Stimulated activated naive CD8-positive, alpha-beta T cell treated with anti-CD3 and anti-CD28 coated beads, Interleukin-15, Interleukin-2, amounts not matched to agents 100 ng/mL and 50 ng/mL, for 24 hours (primary cell): Measurements from ENCODE around the gene CGNL1.

Source experiments
- H3K27ac Mint-ChIP-seq: one replicate; pipeline ENCODE4 v1.8.0; 2021; ENCODE audit warnings: mild to moderate bottlenecking, mixed read lengths
- H3K27me3 Mint-ChIP-seq: one replicate; pipeline ENCODE4 v1.8.0; 2021; ENCODE audit warnings: mixed read lengths
- H3K36me3 Mint-ChIP-seq: one replicate; pipeline ENCODE4 v1.8.0; 2021; ENCODE audit warnings: low read depth, mixed read lengths
- H3K4me1 Mint-ChIP-seq: one replicate; pipeline ENCODE4 v1.8.0; 2021; ENCODE audit warnings: low read depth, mixed read lengths
- H3K4me3 Mint-ChIP-seq: one replicate; pipeline ENCODE4 v1.8.0; 2021; ENCODE audit warnings: mild to moderate bottlenecking, mixed read lengths
- H3K9me3 Mint-ChIP-seq: one replicate; pipeline ENCODE4 v1.8.0; 2021; ENCODE audit warnings: mixed read lengths

Gene CGNL1

GRCh38 chr15:57529748-57530147, 153.4 kb downstream of the CGNL1 start:
- Mint-ChIP-seq H3K4me3 (no peak overlapping the region), H3K27ac (no peak overlapping the region), H3K36me3 (no peaks in the 10 kb centered on the region), H3K27me3 (peaks cover 9% of the 10 kb centered on the region), H3K4me1 (no peaks in the 10 kb centered on the region), H3K9me3 (no peaks in the 10 kb centered on the region)

GRCh38 chr15:57532731-57533447, 156.6 kb downstream of the CGNL1 start:
- no peak overlapping the region for H3K27ac Mint-ChIP-seq
- H3K27me3 Mint-ChIP-seq: peaks cover 19% of the 10 kb centered on the region
- no peaks in the 10 kb centered on the region for H3K4me1 Mint-ChIP-seq
- peaks cover 14% of the 10 kb centered on the region for H3K9me3 Mint-ChIP-seq
- no peak overlapping the region for H3K4me3 Mint-ChIP-seq
- H3K36me3 Mint-ChIP-seq: no peaks in the 10 kb centered on the region

DNA sequence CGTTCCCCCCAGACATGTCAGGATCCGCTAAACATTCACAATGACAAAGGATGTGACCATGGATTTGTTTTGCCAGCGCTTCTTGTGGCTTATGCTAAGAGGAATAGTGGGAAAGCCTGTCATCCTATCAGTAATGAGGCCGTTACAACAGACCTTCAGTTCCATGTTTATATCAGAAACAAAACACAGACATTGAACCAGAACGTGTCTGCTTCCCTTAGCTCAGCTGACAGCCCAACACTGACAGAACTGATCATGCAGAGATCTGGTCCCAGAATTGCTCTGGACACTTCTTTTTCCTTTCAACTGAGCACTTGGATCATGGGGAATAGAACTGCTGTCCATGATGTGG, 157.1 kb downstream of the CGNL1 start:
- Mint-ChIP-seq H3K27me3 (peaks cover 19% of the 10 kb centered on the region), H3K36me3 (no peaks in the 10 kb centered on the region), H3K4me1 (no peaks in the 10 kb centered on the region), H3K27ac (no peak overlapping the region), H3K4me3 (no peak overlapping the region), H3K9me3 (peaks cover 14% of the 10 kb centered on the region)

- Mint-ChIP-seq H3K27me3 (peaks cover 19% of the 10 kb centered on the region), H3K36me3 (no peaks in the 10 kb centered on the region), H3K27ac (no peak overlapping the region), H3K9me3 (peaks cover 14% of the 10 kb centered on the region), H3K4me3 (no peak overlapping the region), H3K4me1 (no peaks in the 10 kb centered on the region)
Observed at GRCh38 chr15:57534281-57534680, 158.0 kb downstream of the CGNL1 start.

GRCh38 chr15:57537072-57537471, 160.8 kb downstream of the CGNL1 start:
- Mint-ChIP-seq H3K9me3 (peaks cover 14% of the 10 kb centered on the region), H3K27me3 (peaks cover 27% of the 10 kb centered on the region), H3K4me3 (no peak overlapping the region), H3K27ac (no peak overlapping the region), H3K36me3 (no peaks in the 10 kb centered on the region), H3K4me1 (peaks cover 6% of the 10 kb centered on the region)

- H3K27ac Mint-ChIP-seq: no peak overlapping the region
- H3K27me3 Mint-ChIP-seq: peaks cover 21% of the 10 kb centered on the region
- H3K4me1 Mint-ChIP-seq: peaks cover 6% of the 10 kb centered on the region
- no peak overlapping the region for H3K4me3 Mint-ChIP-seq
- H3K9me3 Mint-ChIP-seq: peaks cover 14% of the 10 kb centered on the region
- no peaks in the 10 kb centered on the region for H3K36me3 Mint-ChIP-seq
Observed at GRCh38 chr15:57537488-57538264, 161.4 kb downstream of the CGNL1 start.

GRCh38 chr15:57538265-57538529, 161.9 kb downstream of the CGNL1 start:
- Mint-ChIP-seq H3K27me3 (peaks cover 18% of the 10 kb centered on the region), H3K27ac (no peak overlapping the region), H3K9me3 (peaks cover 14% of the 10 kb centered on the region), H3K4me3 (no peak overlapping the region), H3K4me1 (peaks cover 6% of the 10 kb centered on the region), H3K36me3 (no peaks in the 10 kb centered on the region)

DNA sequence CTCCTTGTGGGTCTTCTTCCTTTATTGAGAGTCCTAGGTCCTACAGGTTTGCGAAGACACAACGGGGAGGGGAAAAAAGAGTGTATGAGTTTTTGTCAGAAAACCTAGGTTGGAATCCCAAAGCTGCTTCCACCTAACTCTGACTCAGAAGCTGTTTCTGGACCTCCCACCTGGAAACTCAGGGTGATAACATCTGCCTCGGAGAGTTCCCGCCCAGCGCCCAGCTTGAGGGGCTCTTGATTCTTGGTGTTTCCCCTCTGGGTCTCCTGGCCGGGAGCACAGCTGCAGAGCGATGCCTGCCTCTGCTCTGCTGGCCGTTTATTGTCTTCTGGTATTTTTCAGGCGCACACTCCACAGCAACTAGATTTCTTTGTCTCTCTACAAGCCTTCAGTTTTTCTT, 162.5 kb downstream of the CGNL1 start:
- peaks cover 14% of the 10 kb centered on the region for H3K9me3 Mint-ChIP-seq
- H3K4me3 Mint-ChIP-seq: no peak overlapping the region
- no peak overlapping the region for H3K27ac Mint-ChIP-seq
- H3K4me1 Mint-ChIP-seq: peaks cover 6% of the 10 kb centered on the region
- no peaks in the 10 kb centered on the region for H3K36me3 Mint-ChIP-seq
- peaks cover 18% of the 10 kb centered on the region for H3K27me3 Mint-ChIP-seq

- H3K9me3 Mint-ChIP-seq: peaks cover 14% of the 10 kb centered on the region
- no peak overlapping the region for H3K27ac Mint-ChIP-seq
- no peaks in the 10 kb centered on the region for H3K36me3 Mint-ChIP-seq
- peaks cover 6% of the 10 kb centered on the region for H3K4me1 Mint-ChIP-seq
- H3K27me3 Mint-ChIP-seq: peaks cover 16% of the 10 kb centered on the region
- no peak overlapping the region for H3K4me3 Mint-ChIP-seq
Observed at GRCh38 chr15:57540211-57540610, 163.9 kb downstream of the CGNL1 start.

- no peak overlapping the region for H3K27ac Mint-ChIP-seq
- no peaks in the 10 kb centered on the region for H3K36me3 Mint-ChIP-seq
- H3K4me1 Mint-ChIP-seq: peaks cover 6% of the 10 kb centered on the region
- peaks cover 9% of the 10 kb centered on the region for H3K9me3 Mint-ChIP-seq
- no peak overlapping the region for H3K4me3 Mint-ChIP-seq
- H3K27me3 Mint-ChIP-seq: peaks cover 11% of the 10 kb centered on the region
Observed at GRCh38 chr15:57540736-57541135, 164.4 kb downstream of the CGNL1 start.

GRCh38 chr15:57541271-57541670, 165.0 kb downstream of the CGNL1 start:
- peaks cover 8% of the 10 kb centered on the region for H3K27me3 Mint-ChIP-seq
- no peak overlapping the region for H3K27ac Mint-ChIP-seq
- peaks cover 6% of the 10 kb centered on the region for H3K4me1 Mint-ChIP-seq
- H3K4me3 Mint-ChIP-seq: no peak overlapping the region
- peaks cover 4% of the 10 kb centered on the region for H3K9me3 Mint-ChIP-seq
- no peaks in the 10 kb centered on the region for H3K36me3 Mint-ChIP-seq

DNA sequence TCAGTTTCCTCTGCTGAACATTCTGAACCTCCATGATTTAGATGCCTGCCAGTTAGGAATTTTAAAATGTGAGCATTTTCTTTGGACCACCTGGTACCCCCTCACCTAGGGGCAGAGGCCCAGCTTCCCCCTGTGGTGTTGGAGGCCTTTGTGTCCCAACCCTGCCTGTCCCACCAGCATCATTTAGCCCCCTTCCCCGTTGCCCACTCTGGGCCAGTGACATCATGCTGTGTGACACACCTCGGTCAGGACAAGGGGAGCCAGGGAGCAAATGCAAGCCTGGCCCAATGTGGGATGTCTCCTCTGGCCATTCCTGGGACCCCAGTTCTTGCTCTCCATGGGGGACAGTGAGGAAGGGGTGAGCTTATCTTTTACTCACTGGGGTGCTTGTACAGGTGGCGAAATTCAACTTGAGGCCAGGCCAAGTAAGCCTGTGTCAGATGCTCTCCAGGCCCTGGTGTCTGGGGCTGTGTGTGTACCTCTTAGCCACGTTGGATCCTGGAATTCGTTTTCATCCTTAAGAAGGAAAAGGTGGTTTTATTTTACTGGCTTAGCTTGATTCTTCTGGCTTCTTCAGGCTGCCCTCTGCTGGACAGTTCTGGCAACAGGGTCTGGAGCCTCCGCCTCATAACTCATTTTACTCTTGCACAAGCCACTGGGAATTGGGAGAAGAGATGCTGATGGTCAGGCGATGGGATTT, 165.7 kb downstream of the CGNL1 start:
- Mint-ChIP-seq H3K9me3 (no peaks in the 10 kb centered on the region), H3K27ac (no peak overlapping the region), H3K4me3 (no peak overlapping the region), H3K27me3 (peaks cover 8% of the 10 kb centered on the region), H3K4me1 (peaks cover 6% of the 10 kb centered on the region), H3K36me3 (no peaks in the 10 kb centered on the region)

DNA sequence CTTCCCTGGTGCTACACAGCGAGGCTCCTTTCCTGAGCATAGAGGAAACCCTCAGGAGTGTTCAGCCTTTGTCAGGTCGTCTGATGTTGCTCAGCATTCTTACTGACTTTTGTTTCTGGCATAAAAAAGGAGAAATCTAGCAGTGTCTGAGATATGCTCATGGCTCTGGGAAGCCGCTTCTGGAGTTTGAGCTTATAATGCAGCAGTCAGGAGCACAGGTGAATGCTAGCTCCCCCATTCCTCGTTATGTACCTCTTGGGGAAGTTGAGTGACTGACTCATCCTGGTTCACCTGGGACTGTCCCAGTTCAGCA, 166.2 kb downstream of the CGNL1 start:
- Mint-ChIP-seq H3K4me1 (peaks cover 6% of the 10 kb centered on the region), H3K27ac (no peak overlapping the region), H3K9me3 (no peaks in the 10 kb centered on the region), H3K27me3 (peaks cover 8% of the 10 kb centered on the region), H3K4me3 (no peak overlapping the region), H3K36me3 (no peaks in the 10 kb centered on the region)

DNA sequence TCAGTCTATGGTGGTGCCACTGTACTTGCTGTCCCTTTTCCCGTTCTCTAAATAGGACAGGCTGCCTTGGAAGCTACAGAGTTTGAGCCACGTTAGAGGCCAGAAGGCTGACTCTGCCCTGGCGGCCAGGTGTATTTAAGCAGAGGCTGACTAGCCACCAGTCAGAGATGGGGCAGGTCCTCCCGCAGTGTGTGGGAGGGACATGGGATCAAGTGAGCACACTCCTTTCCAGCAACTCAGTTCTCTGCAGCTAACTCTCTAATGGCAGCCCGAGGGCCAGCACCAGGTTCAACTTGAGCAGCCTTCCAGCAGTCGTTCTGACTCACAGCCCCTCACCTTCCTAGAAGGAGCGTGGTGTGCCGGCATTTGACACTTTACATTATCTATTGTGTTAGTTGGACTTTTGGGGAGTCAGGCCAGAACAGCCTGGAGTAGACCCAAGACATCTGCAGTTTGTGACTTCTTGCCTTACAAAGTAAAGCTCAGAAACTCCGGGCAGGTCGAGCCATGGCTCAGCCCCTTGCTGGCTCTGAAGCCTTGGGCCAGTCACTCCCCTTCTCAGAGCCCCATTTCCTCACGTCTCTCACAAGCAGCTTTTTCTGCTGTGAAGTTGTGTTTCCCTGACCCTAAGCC, 168.7 kb downstream of the CGNL1 start:
- Mint-ChIP-seq H3K4me3 (no peak overlapping the region), H3K4me1 (peaks cover 6% of the 10 kb centered on the region), H3K9me3 (no peaks in the 10 kb centered on the region), H3K36me3 (no peaks in the 10 kb centered on the region), H3K27me3 (peaks cover 7% of the 10 kb centered on the region), H3K27ac (no peak overlapping the region)

DNA sequence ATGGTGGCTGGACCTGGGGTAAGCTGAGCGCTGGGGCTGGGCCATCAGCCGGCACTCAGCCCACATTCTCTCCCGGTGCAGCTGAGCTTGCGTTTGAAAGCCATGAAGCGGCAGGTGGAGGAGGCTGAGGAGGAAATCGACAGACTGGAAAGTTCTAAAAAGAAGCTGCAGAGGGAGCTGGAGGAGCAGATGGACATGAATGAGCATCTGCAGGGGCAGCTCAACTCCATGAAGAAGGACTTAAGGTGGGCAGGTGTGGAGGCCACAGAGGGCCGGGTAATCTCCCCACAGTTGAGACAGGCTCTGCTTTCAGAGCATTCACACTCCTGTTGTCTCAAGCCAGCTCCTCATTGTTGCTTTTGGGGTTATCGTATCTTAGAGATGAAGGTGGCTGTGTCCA, 169.7 kb downstream of the CGNL1 start:
- Mint-ChIP-seq H3K9me3 (no peaks in the 10 kb centered on the region), H3K4me1 (no peaks in the 10 kb centered on the region), H3K27ac (no peak overlapping the region), H3K27me3 (no peaks in the 10 kb centered on the region), H3K4me3 (no peak overlapping the region), H3K36me3 (no peaks in the 10 kb centered on the region)
